Keratinocyte (primary cell): Measurements from ENCODE around the gene TAF4.

Source experiments
- EZH2 ChIP-seq: IDR thresholded peaks from one replicate; pipeline ENCODE4 v1.6.1; 2012; ENCODE audit warnings: inconsistent platforms, mild to moderate bottlenecking, low read length, moderate library complexity
- TF ChIP-seq, protein P1 (sequence below), 3 experiments: IDR thresholded peaks in 1 of 3; conservative IDR thresholded peaks in 1 of 3; optimal IDR thresholded peaks in 1 of 3; 2 replicates in 2 of 3; 3 replicates in 1 of 3; pipeline versions ENCODE3 to v1.5.1; 2011; ENCODE audit warnings: low read length in 3 of 3, mild to moderate bottlenecking in 3 of 3, moderate library complexity in 2 of 3, control low read depth in 1 of 3, inconsistent platforms in 1 of 3; ENCODE audit not compliant: insufficient read depth in 2 of 3; ENCODE audit errors: extremely low read depth in 1 of 3

- TF ChIP-seq EZH2, result no peak
- TF ChIP-seq, protein P1, sequence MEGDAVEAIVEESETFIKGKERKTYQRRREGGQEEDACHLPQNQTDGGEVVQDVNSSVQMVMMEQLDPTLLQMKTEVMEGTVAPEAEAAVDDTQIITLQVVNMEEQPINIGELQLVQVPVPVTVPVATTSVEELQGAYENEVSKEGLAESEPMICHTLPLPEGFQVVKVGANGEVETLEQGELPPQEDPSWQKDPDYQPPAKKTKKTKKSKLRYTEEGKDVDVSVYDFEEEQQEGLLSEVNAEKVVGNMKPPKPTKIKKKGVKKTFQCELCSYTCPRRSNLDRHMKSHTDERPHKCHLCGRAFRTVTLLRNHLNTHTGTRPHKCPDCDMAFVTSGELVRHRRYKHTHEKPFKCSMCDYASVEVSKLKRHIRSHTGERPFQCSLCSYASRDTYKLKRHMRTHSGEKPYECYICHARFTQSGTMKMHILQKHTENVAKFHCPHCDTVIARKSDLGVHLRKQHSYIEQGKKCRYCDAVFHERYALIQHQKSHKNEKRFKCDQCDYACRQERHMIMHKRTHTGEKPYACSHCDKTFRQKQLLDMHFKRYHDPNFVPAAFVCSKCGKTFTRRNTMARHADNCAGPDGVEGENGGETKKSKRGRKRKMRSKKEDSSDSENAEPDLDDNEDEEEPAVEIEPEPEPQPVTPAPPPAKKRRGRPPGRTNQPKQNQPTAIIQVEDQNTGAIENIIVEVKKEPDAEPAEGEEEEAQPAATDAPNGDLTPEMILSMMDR (optimal IDR thresholded peaks at IDR 0.05 in 1 of 3, IDR thresholded peaks at IDR 0.05 in 1 of 3, conservative IDR thresholded peaks at IDR 0.05 in 1 of 3; ENCODE audit: extremely low read depth in 1 of 3, insufficient read depth in 2 of 3, low read length in 3 of 3), result no peak
Measured at GRCh38 chr20:61965606-61966491, 99.8 kb downstream of the TAF4 start.
